NCI-H146 treated with DMSO at 0.1 percent for 48 hours (cell line): ENCODE measurements around the gene NEK1.
"Not testable (repeated sequence)": the region's sequence is repeated elsewhere in the genome, so short reads cannot be mapped to it uniquely, and the experiment has no call there.

Source experiments
- DNase-seq: peaks from one replicate; lab custom pipeline; 2025; ENCODE audit not compliant: unreplicated experiment; lab: John Stamatoyannopoulos, UW

The NEK1 gene

GRCh38 chr4:169437299-169438047, 174.9 kb downstream of the NEK1 start:
- DNase-seq: no peak

- no peak for DNase-seq
These were observed 175.6 kb downstream of the NEK1 start for GRCh38 chr4:169436734-169437133.

GRCh38 chr4:169428376-169428775, 184.0 kb downstream of the NEK1 start:
- DNase-seq: no peak

GRCh38 chr4:169427727-169428126, 184.7 kb downstream of the NEK1 start:
- not testable (repeated sequence) for DNase-seq

GRCh38 chr4:169420291-169420690, 192.1 kb downstream of the NEK1 start:
- no peak for DNase-seq

- no peak for DNase-seq
These were observed 193.5 kb downstream of the NEK1 start for GRCh38 chr4:169418846-169419245.

GRCh38 chr4:169417629-169418282, 194.6 kb downstream of the NEK1 start:
- DNase-seq: no peak

- DNase-seq: no peak
These were observed 195.4 kb downstream of the NEK1 start for GRCh38 chr4:169416997-169417396.

GRCh38 chr4:169416461-169416860, 195.9 kb downstream of the NEK1 start:
- no peak for DNase-seq

- no peak for DNase-seq
These were observed 197.5 kb downstream of the NEK1 start for GRCh38 chr4:169414913-169415312.

- DNase-seq: no peak
These were observed 200.3 kb downstream of the NEK1 start for GRCh38 chr4:169412046-169412445.

GRCh38 chr4:169410839-169411770, 201.3 kb downstream of the NEK1 start:
- DNase-seq: no peak

GRCh38 chr4:169407217-169407845, 205.1 kb downstream of the NEK1 start:
- no peak for DNase-seq

- no peak for DNase-seq
These were observed 207.4 kb downstream of the NEK1 start for GRCh38 chr4:169404960-169405359.

- no peak for DNase-seq
These were observed 211.6 kb downstream of the NEK1 start for GRCh38 chr4:169400832-169401231.

- DNase-seq: no peak
These were observed 212.2 kb downstream of the NEK1 start for GRCh38 chr4:169399976-169400767.

- no peak for DNase-seq
These were observed 214.1 kb downstream of the NEK1 start for GRCh38 chr4:169398316-169398715.

- no peak for DNase-seq
These were observed 214.6 kb downstream of the NEK1 start for GRCh38 chr4:169397762-169398161.

GRCh38 chr4:169385376-169385775, 227.0 kb downstream of the NEK1 start:
- no peak for DNase-seq

- no peak for DNase-seq
These were observed 227.6 kb downstream of the NEK1 start for GRCh38 chr4:169384779-169385178.
